Measurements from ENCODE around the gene FBXW8. TPM values are rescaled to one million over a fixed set of nuclear protein-coding genes. Genes with fewer than 3 reads are reported as not detected.

Gene FBXW8
- total RNA-seq, 3 donors from 2014 or later = 12.0 to 13.2 (median 13.1) TPM

DNA sequence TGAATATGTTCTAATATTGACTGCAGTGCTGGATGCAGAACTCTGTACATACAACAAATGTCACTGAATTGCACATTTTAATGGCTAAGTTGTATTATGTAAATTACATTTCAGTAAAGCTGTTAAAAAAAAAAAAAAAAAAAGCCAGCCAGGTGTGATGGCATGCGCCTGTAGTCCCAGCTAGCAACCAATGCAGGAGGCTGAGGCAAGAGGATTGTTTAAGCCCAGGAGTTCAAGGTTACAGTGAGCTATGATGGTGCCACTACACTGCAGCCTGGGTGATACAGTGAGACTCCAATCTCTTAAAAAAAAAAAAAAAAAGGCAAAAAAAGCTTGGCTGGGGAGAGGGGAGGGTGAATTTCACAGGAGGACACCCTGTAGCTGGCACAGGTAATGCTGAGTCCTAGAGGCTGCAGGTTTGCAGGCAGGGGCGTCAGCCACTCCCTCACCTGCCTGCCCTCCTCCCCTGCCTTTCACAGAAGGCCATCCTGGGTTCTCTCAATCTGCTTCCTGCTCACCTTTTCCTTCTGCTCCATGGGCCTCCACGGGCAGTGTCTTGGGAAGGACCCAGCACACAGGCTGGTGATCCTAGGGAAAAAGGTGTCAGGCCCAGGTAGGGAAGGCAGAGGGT lies 147.8 kb downstream of the FBXW8 start:
- Histone ChIP-seq H3K9me3 (no peaks in the 10 kb centered on the region), H3K36me3 (ENCODE audit: low read depth) (no peaks in the 10 kb centered on the region), H3K4me3 (no peak overlapping the region), H3K4me1 (ENCODE audit: low read depth) (no peaks in the 10 kb centered on the region)
- DNase-seq (no peak), ATAC-seq (no peak)
- TF ChIP-seq, protein P1, sequence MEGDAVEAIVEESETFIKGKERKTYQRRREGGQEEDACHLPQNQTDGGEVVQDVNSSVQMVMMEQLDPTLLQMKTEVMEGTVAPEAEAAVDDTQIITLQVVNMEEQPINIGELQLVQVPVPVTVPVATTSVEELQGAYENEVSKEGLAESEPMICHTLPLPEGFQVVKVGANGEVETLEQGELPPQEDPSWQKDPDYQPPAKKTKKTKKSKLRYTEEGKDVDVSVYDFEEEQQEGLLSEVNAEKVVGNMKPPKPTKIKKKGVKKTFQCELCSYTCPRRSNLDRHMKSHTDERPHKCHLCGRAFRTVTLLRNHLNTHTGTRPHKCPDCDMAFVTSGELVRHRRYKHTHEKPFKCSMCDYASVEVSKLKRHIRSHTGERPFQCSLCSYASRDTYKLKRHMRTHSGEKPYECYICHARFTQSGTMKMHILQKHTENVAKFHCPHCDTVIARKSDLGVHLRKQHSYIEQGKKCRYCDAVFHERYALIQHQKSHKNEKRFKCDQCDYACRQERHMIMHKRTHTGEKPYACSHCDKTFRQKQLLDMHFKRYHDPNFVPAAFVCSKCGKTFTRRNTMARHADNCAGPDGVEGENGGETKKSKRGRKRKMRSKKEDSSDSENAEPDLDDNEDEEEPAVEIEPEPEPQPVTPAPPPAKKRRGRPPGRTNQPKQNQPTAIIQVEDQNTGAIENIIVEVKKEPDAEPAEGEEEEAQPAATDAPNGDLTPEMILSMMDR (IDR thresholded peaks at IDR 0.05) = no peak
- intact Hi-C loops (cut with DNase I, micrococcal nuclease) = no loop called here

DNA sequence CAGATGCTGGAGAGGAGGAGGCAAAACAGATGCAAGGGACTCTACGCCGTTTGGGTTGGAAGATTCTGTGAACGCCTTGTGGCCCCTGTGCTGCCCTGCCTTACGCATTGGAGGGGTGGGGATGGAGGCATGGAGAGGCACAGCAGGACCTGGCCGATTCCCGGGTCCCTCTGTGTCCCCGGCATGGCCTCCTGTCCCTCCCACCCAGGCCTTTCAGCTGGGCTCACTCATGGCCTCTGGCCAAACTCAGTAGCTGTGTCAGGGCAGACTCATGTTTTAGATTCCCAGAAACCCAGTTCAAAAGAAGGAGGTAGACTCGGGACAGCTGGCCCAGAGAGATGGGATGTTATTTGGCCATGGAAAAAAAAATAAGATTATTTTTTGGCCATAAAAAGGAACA lies 148.4 kb downstream of the FBXW8 start:
- TF ChIP-seq, protein P1 (IDR thresholded peaks at IDR 0.05) = no peak
- Histone ChIP-seq H3K4me1 (ENCODE audit: low read depth) (no peaks in the 10 kb centered on the region), H3K36me3 (ENCODE audit: low read depth) (no peaks in the 10 kb centered on the region), H3K4me3 (no peak overlapping the region), H3K9me3 (no peaks in the 10 kb centered on the region)
- intact Hi-C loops (cut with DNase I, micrococcal nuclease) = no loop called here
- ATAC-seq = no peak
- no peak for DNase-seq

DNA sequence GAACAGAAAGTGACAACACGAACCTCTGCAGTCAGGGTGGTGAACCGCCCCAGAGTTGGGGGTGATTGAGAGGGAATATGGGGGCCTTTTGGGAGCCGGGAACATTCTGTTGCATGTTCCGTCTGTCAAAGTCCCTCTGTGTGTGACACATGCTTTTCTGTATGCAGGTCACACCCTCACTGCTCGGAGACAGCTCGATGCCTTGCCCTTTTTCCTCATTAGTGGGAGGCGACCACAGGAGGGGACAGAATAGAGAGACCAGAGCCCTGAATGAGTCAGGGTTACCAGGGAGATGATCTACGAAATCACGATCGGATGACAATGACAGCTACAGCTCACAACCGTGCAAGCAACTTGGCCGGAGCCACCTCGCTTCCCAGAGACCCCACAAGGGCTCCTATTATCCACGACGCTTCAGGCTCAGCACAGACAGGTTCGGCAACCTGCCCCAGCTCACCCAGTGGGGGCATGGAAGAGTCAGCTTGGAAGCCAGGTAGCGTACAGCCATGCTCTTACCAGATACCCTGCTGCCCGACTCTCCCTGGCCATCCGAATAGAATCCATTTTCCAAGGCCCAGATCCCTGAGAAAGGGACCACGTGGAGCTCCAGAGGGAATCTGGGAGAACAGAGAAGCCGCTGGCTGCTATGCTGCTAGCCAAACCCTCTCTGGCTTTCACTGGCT lies 149.6 kb downstream of the FBXW8 start:
- TF ChIP-seq, protein P1 (IDR thresholded peaks at IDR 0.05) = no peak
- Histone ChIP-seq H3K4me3 (no peak overlapping the region), H3K36me3 (ENCODE audit: low read depth) (no peaks in the 10 kb centered on the region), H3K4me1 (ENCODE audit: low read depth) (no peaks in the 10 kb centered on the region), H3K9me3 (no peaks in the 10 kb centered on the region)
- ATAC-seq (peak; percentile 13), DNase-seq (no peak)
- intact Hi-C loops (cut with DNase I, micrococcal nuclease) = no loop called here

DNA sequence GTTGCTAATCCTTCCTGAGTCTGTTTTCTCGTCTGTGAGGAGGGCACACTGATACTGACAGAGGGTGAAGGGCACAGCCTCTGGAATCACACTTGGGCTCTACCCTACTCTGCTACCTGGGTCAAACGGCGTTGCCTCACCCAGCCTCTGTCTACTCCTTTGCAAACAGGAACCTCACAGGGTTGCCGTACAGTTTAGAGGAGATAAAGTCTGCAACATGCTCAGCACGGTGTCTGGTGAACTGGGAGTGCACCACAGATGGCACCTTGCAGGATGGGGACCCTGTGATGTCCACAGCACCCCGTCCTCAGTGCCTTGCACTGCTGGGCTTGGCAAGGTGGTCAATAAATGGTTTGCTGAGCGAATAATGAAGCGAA lies 150.2 kb downstream of the FBXW8 start:
- intact Hi-C loops (cut with DNase I, micrococcal nuclease) = no loop called here
- peak; percentile 8 for ATAC-seq

DNA sequence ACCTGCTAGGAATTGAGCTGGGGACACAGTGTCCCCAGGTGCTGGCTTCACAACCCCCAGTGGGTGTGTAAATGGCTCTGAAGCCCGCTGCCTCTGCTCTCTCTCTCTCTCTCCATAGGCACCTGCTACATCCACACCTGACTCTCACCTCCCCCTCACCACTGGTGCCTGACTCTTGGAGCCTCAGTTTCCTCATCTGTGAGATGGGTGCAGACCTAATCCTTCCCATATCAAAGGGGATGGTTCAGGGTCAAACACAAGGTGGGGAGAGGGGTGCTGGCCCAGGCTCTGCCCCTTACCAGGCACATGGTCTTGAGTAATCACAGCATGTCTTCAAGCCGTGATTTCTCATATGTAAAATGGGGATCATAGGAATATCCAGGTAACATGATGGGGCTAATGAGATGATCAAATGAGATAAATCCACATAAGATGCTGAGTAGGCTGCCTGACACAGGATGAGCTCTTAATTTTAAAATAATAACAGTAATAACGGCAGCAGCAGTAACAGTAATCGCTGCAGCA lies 150.9 kb downstream of the FBXW8 start:
- Histone ChIP-seq H3K9me3 (no peaks in the 10 kb centered on the region), H3K4me1 (ENCODE audit: low read depth) (no peaks in the 10 kb centered on the region), H3K4me3 (no peak overlapping the region), H3K36me3 (ENCODE audit: low read depth) (no peaks in the 10 kb centered on the region)
- no peak for DNase-seq
- no peak for ATAC-seq
- intact Hi-C loops (cut with DNase I, micrococcal nuclease) = no loop called here
- TF ChIP-seq, protein P1 (IDR thresholded peaks at IDR 0.05) = no peak

More for the DNA sequence above, 150.2 kb downstream of the FBXW8 start:
- no peak overlapping the region for H3K4me3 ChIP-seq
- H3K9me3 ChIP-seq = no peaks in the 10 kb centered on the region
- H3K36me3 ChIP-seq (ENCODE audit: low read depth) = no peaks in the 10 kb centered on the region
- no peaks in the 10 kb centered on the region for H3K4me1 ChIP-seq (ENCODE audit: low read depth)
- TF ChIP-seq, protein P1 (IDR thresholded peaks at IDR 0.05) = no peak
- DNase-seq = no peak

Measured in mucosa of descending colon (tissue), 3 donors.